NB4 (cell line): ENCODE data around the gene CDHR4.

ENCODE experiments used
- CTCF ChIP-seq: IDR thresholded peaks from one replicate; pipeline ENCODE4 v1.5.1; 2012; ENCODE audit warnings: low read depth, low read length
- POLR2A ChIP-seq: IDR thresholded peaks from 2 replicates; pipeline ENCODE4 v1.6.1; 2011; ENCODE audit warnings: mild to moderate bottlenecking; ENCODE audit not compliant: insufficient read length; ENCODE audit errors: extremely low read depth

- TF ChIP-seq CTCF (no peak), POLR2A (no peak)
These were observed 43.3 kb upstream of the CDHR4 start for GRCh38 chr3:49842843-49843517.
